HG02571 (cell line): Measurements from ENCODE around the gene ROBO1.

Experiments used
- ATAC-seq: cut with Tn5 transposase; IDR thresholded peaks from one replicate; pipeline ENCODE4 v1.9.1; 2021; ENCODE audit warnings: mild to moderate bottlenecking, moderate library complexity; ENCODE audit not compliant: unreplicated experiment

The ROBO1 gene

DNA sequence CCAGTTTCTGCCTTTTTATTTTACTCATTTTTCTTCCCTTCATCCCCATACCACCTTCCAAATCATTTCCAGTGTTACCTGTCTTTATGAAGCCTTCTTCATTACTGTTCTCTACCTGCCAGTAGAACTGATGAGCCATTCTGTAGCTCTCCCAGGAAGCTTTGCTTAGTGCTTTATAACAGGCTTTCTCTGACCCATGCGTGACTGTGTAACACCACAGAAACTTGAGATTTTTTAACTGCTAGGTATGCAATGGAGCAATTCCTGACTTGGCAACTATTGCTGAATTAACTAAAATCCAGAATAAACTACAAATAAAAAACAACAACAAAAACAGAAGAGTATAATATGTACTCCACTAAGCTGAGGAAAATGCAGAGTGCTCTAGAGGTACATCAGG, 289.2 kb downstream of the ROBO1 start:
- ATAC-seq: no peak

DNA sequence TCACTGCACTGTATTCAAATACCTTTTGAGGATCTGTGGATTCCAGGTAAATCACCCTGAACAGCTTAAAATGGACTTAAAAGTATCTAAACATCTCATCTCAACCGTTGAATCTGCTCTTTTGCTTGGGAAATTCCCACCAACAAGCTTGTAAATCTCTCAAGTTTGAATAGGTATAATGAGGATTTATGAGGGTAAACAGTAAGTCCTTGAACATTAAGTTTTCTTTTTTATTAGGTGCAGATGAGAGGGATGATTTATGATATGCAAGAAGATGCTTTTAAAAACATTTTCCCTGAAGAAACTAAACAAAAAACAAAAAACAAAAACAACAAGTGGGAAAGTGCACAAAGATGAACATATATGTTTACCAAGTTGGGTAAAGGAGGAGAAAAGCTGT, 290.6 kb downstream of the ROBO1 start:
- no peak for ATAC-seq

DNA sequence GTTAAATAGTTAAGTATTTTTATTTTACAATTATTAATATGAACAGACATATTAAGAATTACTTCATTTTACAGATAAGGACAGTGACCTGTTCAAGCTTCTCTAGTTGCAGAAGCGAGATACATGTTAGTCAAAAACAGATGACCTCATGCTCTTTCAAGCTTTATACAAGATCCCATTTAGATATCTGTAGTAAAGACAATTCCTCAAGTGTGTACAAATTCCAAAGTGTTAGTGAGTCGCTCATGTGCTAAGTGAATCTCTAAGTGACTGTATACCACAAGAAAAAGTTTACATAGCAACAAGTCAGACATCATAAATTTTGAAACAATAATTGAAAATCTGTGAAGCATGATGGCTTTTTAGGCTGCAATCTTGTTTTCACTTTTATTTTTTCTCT, 293.8 kb downstream of the ROBO1 start:
- ATAC-seq: no peak

DNA sequence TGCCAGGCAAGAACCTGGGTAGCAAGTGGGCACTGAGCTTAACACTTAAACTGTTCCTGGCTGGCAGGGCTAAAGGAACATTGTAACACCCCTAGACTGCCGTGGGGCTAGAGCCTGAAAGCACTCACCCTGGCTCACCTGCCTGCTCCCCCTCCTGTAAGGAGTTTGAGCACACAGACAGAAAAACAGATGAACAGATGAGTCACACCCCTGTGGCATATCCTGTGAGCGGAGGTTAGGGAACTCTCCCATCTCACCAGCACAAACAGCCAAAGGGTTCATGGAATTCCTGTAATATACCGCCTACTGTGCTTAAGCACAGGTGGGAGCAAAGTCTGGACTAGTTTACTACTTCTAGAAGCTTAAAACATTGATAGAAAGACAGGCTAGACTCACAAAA, 300.1 kb downstream of the ROBO1 start:
- no peak for ATAC-seq

DNA sequence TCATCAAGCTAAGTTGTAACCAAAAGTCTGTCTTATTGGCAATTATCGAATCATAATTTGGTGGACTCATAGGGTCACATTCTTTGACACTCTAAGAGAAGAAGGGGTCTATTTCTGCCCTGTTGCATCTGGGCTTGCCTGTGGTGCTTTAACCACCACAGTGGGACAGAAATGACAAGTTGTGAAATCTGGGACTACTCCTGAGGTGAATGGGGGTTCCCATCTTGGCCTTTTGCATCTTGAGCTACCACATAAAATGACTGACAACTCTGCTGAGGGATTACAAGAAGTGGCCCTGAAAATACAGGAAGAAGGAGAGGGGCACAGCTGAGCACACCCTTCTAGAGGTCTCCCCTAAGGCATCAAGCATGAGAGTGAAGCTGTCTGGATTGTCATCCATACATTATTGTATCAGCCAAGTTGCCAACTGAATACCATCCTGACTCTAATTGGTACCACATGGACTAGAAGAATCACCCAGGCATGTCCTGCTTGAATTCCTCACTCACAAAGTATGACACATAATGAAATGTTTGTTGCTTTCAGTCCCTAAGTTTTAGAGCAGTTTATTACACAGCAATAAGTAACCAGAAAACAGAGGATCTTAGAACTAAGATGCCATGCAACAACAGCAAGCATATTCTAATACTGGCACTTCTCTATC, 306.5 kb downstream of the ROBO1 start:
- no peak for ATAC-seq

DNA sequence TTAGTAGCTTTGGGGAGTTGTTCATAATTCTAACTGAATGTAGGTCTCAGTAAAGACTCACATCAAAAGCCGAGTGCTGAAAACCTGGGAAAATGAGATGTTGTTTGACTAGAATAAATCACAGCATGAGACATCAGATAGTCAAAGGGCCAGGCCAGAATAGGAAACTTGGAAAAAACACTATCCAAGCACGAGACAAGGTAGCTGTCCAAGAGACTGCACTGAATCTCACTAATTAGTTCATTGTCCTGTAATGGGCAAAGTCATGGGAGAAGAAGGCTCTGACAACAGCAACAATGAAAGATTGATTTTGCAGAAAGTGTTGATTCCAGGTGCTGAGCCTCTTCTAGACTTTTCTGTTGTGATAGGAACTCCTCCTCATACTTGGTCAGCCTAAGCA, 314.2 kb downstream of the ROBO1 start:
- no peak for ATAC-seq

DNA sequence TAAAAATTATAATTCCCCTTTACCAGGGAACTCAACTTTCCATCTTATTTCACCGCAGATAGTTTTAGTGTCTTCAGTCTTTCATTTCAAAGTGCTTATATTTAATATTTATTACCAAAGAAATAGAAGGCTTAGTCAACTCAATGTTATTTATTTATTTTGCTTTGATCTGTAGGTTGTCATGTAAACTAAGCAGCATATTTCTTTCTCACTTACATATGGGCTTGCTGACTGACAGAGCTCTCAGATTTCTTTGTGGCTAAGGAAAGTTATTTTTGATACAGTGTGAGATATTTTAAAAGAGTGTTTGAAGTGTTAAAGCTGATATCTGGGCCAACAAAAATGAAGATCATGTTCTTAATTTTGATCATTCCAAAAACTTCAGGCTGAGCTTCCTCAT, 331.4 kb downstream of the ROBO1 start:
- no peak for ATAC-seq

DNA sequence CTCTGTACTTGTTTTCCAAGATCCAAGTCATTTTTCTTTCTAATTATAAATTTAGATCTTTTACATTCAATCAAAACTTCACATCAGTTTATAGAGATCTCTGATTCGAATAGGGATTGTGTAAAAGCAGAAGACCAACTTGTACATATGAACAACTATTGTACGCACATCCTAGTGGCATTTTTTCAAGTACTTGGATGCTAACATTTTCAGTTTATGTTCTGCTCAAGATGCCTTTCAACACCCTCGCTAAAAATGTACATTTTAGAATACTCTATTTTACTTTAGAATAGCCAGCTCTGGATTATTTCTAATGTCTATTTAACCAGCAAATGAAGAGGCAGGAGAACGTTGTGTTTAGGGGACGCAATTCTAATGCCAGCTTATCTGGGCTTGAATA, 340.7 kb downstream of the ROBO1 start:
- no peak for ATAC-seq

DNA sequence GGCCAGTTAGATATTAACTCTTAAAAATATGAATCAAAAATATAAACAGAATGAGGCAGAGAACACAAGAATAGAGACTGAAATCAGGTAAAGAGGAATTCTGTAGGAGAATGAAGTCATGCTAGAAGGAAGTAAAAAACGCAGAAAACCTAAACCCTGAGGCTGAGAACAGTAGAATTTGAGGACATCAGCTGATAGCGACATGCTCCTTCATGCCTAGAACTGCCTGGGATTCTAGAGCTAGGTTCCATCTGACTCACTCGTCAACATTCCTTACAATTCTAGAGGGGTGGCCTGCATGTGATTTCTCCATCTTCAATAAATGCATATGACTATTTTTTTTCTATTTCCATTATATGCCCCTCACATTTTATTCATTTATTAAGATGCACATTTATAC, 343.0 kb downstream of the ROBO1 start:
- no peak for ATAC-seq

DNA sequence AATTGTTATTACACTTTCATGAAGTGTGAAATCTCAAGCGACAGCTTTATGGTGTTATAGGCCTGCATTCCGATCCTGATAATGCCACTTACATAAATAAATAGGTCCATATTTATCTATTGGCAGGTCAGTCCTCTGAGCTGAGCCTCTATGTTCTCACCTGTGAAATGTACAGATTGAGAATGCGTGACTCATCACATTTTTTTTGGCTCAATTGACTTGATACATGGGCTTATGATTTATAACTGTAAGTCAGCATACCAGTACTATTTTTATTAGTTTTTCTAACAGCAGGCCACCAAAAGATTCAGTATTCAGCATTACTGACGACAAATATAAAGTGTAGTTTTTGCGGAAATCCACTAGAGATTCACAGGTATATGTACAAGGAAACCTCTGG, 344.4 kb downstream of the ROBO1 start:
- ATAC-seq: no peak

DNA sequence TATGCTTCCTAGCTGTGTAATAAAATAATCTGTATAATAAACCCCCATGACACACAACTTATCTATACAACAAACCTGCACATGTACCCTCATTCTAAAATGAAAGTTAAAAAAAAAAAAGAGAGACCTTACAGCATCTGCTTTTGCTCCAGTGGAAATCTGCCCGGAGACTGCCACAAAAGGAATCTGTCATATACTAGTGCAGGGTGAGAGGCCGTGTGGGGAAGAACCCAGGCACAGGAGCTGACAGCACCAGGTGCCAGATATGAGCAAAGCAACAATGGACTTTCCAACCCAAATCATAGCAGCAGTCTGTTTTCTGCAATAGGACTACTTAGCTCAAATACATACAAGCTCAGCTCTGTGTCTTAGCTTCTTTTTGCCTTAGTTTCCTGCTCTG, 346.5 kb downstream of the ROBO1 start:
- ATAC-seq: no peak

DNA sequence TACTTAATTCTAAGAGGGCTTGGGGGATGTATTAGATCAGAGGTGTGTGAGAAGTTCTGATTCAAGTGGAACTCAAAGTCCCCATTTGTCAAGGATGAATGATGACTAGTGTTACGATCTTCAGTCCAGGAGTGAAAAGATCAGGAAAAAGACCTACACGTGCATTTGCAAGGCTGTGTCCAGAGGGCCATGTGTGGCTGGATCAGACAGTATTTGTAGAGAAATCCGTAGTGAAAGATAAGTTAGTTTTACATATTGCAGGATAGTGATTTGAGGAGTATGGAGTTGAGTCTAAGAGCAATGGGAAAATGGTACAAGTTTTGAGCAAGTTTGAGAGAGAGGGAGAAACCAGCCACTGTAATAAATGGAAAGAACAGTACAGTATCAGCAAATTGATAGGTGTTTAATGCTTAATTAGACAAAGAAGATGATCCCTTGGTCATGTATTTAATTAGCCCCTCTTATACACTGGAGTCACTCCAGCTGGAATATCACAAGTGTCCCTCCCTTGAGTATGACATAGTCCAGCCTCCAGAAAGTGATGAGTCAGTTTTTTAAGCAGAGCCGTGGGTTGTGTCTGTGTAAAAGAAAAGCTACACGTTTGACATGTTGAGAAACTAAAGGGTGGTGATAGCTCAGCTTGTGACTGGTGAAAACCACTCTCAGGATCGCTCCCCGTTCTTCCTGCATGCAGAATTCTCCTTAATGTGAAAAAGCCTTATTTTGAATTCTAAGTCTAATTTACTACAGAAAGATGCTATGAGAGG, 348.8 kb downstream of the ROBO1 start:
- ATAC-seq: no peak

DNA sequence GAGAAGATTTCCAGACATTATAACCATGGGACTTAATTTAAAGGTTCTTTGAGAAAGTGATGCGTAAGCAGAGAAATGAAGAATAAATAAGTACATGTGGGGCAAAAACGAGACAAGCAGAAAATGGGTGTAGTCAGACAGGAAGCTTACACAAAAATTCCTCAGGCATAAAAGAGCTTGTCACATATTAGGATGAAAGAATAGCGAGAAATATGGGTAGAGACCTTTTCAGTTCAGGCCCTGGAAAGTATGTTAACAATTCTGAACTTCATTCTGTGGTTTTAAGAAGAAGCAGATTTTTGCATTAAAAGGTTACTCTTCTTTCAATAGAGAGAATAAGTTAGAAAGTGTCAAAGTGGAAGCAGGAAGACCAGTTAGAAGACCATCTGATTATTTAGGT, 352.4 kb downstream of the ROBO1 start:
- no peak for ATAC-seq

DNA sequence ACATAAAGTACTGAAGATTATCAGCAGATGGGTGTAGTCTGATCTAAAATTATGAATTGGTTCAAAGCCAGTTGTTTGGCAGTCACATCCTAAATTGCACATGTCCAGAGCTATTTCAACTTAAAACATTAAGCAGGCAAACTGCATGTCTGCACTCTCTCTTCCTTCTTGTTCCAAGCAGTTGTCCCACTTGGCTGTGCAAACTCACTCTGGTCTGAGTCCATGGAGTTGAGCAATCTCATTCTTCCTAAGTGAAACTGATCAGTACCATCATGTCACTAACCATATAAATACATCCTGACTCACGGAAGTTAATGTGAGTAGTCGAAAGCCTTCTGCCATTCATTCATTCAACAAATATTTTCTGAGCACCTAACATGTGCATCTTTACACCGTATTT, 353.0 kb downstream of the ROBO1 start:
- ATAC-seq: no peak

DNA sequence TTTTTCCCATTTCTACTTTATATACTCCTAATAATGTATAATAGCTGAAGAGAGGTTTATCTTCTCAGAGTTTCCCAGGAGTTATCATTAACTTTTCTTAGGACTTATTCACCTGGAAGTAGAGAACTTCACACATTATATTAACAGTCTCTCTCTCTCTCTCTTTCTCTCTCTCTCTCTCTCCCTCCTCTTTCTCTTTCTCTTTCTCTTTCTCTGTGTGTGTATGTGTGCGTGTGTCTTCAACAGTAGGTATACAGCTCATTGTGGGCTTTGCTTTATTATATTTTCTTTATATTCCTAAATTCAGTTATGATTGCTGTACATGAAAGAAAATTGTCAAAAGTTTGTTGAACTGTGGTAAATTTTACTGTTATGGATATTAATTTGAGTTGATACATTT, 353.8 kb downstream of the ROBO1 start:
- ATAC-seq: no peak

DNA sequence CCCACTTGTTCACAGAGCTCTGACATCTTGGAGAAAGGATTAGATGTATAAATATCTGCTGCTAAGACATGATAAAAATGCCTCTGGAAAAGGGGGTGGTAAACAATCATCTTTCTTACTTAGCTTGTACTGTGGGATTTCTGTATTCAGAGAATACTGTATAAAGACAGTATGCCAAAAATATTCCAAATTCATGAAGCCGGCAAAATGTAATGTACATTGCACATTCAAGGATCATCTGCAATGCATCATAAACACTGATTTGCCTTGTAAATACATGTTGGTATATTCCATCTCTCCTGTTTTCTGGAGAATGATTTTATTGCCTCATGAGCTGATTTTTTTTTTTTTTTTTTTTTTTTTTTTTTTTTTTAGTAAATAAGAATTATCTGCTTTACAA, 355.3 kb downstream of the ROBO1 start:
- ATAC-seq: no peak

DNA sequence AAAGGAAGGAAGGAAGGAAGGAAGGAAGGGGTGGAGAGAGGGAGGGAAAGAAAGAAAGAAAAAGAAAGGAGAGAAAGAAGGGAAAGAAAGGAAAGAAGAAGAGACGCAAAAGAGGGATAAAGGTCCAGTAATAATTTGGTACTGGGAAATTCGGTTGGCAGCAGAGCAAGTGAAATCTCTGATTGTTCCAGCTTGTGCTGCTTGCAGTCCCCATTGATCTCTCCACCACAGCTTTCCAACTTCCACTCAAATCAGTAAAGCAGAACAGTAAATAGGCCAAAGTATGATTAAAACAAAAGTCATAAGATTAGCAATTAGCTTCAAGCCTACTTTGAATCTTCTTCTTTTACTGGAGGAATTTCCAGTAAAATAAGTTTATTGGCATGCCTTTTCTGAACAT, 357.2 kb downstream of the ROBO1 start:
- ATAC-seq: no peak

DNA sequence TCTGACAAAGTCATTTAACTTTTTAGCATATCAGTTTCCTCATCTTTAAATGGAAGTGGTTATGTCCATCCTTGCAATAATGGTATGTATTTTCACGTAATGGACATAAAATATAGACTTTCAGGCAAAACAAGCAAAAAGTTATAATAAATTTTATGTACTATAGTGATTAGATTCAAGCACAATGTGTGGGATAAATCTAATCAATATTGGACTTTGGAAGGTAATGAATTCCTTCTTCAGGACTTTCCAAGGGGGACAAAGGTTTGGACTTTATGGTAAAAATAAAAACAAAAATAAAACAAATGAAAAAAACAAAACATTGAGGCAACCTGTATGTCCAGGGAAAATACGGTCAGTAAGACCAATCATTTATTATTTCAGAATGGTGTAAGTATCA, 357.7 kb downstream of the ROBO1 start:
- ATAC-seq: no peak

DNA sequence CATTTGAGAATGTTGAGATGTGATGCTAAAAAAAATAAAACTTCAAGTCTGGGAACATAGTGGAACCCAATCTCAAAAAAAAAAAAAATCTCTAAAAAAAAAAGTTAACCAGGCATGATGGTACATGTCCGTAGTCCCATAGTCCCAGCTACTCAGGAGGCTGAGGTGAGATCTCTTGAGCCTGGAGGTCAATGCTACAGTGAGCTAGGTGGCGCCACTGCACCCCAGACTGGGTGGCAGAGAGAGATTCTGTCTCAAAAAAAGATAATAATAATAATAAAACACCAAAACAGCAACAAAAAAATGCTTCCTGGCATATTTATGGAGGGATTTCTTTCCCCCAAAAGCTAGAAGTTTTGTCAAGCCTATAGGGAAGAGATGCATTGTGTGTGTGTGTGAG, 361.6 kb downstream of the ROBO1 start:
- no peak for ATAC-seq

DNA sequence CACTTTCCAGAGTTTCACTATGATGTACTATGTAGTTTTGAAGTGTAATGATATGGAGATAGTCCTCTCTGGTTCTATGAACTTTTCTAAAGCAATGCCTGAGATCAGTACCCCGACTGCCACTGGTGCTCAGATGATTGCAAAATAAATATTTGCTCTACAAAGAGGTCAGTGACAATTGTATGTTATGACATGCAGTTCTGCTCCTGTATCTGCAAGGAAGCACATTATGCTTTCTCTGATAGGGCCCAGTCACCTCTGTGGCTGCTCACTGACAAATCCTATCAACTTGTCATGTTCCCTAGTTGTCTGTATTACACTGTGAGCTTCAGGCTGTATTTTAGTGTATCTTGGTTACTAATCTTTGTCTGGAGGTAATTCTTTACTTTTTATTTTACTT, 362.6 kb downstream of the ROBO1 start:
- no peak for ATAC-seq

DNA sequence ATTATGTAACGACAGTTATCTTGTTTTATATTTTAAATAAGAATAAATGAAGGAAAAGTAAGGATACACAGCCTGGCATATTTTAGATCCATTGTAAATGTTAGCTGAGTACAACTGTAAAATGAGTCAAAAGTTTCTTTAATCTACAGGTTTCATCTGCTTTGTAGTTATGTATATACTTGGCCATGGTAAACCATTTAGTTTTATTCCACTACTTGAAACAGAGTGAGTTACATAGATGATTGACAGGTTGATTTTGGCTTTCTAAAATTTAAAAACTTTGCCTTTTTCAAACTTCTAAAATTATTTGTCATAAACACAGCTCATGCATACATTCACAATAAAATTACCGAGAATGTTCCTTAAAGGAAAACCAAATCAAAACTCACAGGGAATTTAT, 371.2 kb downstream of the ROBO1 start:
- ATAC-seq: no peak

DNA sequence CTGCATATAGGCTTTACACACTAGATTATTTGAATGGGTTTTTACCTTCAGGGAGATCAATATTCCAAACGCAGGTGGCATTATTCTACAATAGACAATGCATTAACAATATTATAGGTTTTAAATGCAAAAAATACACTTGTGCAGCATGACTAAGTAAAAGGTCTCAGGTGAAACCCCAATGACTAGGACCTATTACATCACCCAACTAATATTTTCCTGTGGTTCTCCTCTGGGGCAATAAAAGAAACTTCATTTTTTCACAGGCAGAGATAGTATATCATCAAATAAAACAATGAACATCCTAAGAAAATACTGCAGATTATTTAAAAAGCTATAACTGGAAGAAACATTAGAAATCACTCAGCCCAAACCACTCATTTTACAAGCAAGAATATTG, 375.3 kb downstream of the ROBO1 start:
- no peak for ATAC-seq

DNA sequence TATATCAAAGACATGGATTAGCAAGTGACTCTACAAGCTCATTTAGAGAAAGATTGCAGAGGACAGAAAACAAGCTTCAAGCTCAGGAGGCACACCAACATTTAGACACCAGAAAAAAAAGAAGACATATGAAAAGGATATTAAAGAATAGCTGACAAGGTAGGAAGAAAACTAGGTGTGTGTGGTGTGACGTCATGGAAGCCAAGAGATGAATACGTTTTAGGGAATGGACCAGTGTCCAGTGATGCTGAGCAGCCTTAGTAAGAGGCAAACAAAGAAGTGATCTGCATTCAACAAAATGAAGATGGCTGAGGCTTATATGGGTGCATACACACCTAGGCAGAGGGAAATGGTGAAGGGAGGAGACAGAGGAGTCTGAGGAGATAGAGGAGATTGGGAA, 377.4 kb downstream of the ROBO1 start:
- no peak for ATAC-seq
